Stimulated activated CD4-positive, alpha-beta T cell treated with anti-CD3 and anti-CD28 coated beads, Interleukin-15, amount 100 ng/mL, for 24 hours (primary cell): Measurements from ENCODE around the gene STK32A.
"Not testable (repeated sequence)": the region's sequence is repeated elsewhere in the genome, so short reads cannot be mapped to it uniquely, and the experiment has no call there.

Source experiments
- DNase-seq: peaks from one replicate; pipeline ENCODE4 v3.0.0-alpha.2; 2020

The STK32A gene

DNA sequence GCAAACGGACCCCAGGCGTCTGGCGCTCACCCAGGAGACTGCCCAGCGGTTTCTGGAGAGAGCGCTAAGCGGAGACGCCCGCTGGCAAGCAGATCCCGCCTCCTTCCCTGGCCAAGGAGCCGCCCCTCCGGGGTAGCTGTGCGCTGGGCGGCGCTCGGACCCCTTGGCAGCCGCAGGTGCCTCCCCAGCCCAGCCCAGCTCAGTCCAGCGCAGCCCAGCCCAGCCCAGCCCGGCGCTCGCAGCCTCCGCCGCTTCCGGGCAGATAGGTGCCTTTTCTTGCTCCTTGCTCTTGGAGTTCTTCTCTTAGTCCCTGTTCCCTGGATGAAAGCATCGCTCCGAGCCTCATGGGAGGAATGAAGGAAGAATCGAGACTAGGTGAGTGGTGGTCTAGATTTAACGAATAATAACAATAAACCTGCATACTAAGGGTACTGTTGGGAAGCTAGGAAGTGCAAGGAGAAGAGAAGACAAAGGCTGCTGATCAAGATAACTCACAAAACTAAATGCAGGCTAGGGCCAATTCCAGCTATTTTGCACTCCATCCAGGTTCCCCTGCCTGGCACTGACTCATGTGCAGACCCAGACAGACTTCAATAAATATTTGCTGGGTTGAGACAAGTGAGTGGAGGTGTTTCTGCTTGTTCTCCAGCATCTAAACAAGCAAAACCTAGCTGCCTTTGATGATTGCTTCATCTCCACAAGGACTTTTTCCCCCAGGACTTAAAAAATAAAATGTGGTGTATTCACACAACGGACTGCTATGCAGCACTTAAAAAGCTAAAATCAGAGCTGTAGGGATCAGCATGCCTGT lies at the start of gene STK32A:
Gene STK32A, plus strand, starts transcription at position 202 of the 811 bp plus-strand sequence. CDS start 4,609 bp downstream, outside the sequence.
- no peak for DNase-seq

DNA sequence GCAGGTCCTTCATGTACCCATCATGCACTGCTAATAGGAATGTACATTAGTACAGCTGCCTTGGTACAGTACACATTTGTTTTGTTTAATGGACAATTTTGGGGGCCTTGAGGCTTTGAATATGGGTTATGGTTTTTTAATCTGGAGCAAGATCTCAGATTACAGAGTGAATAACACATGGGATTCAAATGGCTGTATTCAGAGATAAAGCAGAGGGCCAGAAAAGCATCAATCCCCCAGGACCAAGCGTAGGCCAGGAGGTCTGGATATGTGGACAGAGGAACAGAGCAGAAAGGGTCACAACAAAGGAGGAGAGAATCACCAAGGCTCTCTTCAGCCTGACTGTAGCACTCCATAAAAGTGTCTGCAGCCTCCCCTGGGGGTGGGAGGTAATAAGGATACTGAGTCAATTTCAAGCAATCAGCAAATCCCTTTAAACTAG lies 47.7 kb upstream of the STK32A start:
- DNase-seq: no peak

DNA sequence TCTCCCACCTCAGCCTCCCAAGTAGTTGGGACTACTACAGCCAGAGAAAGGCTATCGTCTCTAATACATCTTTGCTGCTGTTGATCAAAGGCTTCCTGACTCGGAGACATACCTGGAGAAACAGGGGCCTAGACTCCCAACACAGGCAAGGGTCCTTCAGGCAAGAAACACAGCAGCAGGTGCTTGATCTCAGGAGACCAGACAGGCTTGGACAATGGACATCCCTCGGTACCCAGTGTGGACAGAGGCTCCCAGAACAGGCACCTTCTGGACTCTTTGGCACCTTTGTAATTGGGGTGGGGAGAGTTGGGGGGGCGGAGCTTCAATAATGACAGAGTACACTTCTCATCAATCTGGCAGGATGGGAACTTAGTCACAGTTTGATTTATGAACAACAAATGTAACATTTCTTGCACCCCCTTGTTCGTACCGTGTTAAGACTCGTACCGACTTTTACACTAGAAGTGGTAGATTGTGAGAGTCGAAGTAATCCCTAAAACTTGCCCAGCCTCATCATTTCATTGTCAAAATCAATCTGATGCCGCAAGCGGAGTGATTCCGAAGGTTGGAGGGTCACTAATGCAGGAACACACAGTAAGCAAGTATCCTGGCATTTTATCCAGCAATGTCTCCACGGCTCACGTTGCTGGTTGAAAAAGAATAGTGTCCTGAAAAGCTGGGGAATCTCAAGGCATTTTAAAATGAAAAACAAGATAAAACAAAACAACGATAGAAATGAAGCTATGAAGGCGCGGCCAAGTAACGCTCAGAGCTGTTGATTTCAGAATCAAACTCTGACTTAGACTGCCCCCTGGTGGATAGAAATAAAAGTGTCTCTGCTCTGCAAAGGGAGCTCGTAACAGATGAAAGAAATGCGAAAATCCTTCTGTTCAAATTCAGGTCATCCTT lies 46.4 kb upstream of the STK32A start:
- peak; percentile 41 for DNase-seq

DNA sequence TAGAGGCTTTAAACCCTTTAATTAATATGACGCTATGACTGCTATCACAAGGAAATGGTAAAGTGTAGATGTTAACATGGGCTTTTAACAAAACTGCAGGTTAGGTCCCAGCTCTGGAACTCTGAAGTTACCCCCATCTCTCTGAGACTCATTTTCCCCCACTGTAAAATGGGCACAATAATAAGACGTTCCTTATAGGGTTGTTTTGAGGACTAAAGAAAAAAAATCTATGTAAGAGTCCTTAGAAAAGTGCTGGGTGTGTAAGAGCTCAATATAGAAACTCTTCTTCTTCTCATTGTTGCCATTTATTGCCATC lies 45.8 kb upstream of the STK32A start:
- no peak for DNase-seq

DNA sequence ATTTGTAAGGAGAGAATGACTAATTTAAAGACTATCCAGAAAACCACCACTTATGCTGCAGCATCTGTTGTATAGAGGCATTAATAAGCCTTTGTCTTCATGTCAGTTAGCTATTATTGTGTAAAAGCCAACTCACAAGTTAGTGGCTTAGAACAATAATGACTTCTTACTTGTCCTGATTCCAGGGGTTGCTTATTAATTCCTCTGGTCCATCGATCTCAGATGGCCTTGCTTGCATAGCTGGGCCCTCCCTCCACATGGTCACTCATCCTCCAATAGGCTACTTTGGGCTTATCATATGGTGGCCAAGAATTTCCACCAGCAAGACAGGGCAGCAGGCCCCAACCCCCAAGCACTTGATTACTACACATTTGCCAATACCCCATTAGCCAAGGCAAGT lies 44.5 kb upstream of the STK32A start:
- no peak for DNase-seq

DNA sequence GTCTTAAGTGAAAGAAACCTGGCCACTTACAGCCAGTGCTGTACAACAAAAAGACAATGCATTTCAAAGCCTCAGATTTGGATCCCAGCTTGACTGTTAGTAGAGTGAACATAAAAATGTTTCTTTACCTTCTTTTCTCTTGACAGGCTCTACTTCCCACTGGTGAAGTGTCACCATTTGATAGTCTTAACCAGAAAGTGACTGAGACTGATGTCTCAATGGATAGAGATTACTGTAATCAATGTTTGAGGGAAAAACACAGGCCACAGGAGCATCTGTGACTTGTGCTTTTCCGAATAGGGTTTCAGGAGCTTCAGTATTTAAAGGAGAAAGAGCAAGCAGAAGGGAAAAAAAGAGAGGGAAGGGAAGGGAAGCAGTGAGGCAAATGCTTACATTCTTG lies 41.7 kb upstream of the STK32A start:
- no peak for DNase-seq

DNA sequence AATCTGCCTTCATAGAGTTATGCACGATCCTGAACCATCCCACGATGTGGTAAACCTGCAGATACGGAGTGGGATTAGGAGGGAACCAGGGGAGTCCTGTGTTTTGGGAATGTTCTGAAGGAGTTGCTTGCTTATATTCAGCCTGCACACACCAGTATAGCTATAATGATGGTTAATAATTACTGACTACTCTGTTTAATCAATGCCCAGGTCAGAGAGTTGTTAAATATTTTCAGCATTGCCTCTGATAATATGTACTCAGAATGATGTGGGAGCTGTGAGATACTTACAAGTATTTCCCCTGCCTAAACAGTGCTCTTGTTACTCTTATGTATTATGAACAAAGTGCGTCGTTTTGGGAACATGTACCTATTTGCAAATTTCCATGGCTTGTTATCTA lies 34.8 kb upstream of the STK32A start:
- DNase-seq: no peak

DNA sequence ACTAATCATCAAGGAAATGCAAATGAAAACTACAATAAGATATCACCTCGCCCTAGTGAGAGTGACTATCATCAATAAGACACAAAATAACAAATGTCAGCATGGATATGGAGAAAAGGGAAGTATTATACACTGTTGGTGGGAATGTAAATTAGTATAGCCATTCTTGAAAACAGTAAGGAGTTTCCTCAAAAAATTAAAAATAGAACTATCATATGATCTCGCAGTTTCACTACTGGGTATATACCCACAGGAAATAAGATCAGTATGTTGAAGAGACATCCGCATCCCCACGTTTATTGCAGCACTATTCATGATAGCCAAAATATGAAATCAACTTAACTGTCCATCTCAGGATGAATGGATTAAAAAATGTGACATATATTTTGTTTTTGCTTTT lies 31.6 kb upstream of the STK32A start:
- DNase-seq: no peak

DNA sequence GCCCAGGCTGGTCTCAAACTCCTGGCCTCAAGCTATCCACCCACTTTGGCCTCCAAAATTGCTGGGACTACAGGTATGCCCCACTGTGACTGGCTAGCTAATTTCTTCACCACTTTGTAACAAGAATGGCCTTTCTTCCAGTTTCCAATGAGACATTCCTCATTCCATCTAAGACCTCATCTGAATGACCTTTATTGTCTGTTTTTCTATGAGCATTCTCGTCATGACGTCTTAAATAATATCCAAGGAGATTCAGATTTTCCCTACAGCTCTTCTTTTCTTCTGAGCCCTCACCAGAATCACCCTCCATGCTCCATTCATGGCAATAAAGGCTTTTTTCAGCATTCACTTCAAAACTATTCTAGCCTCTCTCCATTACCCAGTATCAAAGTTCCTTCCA lies 30.2 kb upstream of the STK32A start:
- DNase-seq: no peak

DNA sequence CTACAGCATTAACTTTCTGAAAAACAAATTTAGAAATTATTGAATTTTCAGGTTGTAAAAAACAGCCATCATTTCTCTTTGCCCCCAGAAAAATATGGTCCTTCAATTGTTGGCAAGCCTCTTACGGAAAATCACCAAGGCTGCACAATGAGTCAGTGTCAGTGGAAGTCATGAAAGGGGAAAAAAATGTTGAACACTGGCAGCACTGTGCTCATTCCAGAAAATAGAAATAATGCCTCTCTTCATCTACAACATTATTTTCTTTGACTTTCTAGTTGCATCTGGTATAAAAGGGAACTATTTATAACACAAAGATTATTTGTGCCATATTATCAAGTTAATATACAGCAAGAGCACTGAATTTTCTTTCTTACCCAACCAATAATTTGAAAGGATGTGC lies 26.7 kb upstream of the STK32A start:
- DNase-seq: no peak

DNA sequence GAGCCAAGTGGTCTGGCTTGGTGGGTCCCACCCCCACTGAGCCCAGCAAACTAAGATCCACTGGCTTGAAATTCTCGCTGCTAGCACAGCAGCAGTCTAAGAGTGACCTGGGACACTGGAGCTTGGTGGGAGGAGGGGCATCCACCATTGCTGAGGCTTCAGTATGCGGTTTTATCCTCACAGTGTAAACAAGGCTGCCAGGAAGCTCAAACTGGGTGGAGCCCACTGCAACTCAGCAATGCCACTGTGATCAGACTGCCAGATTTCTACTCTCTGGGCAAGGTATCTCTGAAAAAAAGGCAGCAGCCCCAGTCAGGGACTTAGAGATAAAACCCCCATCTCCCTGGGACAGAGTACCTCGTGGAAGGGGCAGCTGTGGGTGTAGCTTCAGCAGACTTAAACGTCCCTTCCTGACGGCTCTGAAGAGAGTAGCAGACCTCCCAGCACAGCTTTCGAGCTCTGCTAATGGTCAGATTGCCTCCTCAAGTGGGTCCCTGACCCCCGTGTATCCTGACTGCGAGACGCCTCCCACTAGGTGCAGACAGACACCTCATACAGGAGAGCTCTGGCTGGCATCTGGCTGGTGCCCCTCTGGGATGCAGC lies 18.2 kb upstream of the STK32A start:
- DNase-seq: no peak

DNA sequence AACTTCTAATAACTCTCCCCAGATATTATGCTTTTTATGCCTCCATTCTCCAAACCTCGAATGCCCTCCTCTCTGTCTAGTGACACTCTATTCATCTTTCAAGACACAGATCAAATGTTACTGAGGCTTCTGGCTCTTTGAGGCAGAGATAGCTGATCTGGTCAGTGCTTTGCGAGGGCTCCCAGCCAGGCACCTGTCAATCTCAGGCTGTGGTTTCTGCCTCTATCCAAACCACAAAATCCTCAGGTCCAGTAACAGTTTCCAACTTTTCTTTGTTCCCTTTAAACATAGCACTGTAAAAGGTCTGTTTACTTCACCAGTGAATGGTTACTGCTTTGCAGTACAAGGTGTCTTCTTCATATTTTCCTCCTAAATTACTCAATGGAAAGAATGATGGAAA lies 11.5 kb upstream of the STK32A start:
- no peak for DNase-seq

DNA sequence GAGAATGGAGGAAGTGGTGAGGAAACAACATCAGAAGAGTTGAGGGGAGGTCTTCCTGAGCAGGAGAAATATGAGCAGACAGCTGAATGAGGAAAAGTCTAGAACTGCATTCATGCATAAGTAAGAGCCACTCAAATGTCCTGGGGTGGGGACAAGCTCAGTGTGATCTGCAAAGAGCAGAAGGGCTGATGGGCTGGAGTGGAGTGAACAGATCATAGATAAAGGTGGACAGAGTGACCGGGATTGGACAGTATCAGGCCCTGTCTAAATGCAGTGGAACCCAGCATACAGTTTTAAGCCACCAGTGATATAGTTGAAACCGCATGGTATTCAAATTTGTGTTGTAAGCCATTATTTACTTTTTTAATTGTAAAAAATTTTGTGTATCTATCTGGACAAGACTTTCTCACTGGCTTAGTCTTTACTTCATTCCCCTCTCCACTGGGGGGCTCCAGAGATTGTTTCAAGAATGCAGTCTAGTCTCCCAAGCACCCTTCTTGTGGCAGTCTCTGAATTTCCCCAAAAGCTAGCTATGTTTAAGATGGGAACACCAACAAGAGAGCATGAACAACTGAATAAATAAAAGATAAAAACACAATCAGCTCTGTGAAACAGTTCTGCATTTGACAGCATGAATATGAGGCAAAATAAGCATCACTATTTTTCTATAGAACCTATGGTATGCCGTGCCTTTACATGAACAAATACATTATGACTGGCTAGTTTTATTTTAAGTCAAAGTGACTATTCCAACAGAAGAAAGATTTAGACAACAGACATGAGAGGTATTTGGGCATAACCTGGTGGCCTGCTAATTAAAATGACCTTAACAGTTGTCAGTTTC lies 10.7 kb upstream of the STK32A start:
- DNase-seq: no peak

DNA sequence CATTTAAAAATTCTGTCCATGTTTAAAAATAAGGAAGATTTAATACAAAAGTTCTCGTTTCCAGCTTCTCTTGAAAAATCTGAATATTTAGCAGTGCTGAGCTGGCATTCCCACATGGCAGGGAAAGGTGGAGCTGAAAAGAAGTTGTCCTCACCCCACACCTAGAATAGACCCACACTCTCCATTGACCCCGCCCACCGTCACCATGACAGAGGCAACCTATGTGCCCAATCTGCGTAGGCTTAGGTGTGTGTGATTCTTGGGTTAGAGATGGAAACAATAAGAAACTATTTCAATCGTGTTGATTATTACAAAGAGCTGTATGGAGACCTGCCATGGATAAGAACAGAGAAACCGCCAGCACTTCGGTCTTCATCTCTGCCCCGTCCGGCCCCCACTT lies 8.9 kb upstream of the STK32A start:
- DNase-seq: no peak

DNA sequence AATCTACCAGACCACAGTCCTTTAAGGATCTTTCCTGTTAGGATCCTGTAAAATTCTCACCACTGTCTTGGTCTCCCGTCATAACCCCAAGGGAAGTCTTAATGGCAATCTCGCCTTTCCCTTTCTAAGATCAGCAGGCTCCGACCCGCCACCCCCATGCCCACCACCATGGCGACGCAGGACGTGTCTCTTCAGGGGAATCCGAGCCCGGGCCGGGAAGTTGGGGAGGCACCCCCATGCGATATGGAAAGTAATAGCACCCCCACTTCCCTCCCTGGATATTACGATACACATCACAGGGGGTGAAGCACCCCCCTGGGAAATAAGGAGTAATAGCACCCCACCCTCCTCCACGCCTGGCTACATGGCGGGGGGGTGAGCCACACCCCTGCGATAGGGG lies 8.3 kb upstream of the STK32A start:
- no peak for DNase-seq

DNA sequence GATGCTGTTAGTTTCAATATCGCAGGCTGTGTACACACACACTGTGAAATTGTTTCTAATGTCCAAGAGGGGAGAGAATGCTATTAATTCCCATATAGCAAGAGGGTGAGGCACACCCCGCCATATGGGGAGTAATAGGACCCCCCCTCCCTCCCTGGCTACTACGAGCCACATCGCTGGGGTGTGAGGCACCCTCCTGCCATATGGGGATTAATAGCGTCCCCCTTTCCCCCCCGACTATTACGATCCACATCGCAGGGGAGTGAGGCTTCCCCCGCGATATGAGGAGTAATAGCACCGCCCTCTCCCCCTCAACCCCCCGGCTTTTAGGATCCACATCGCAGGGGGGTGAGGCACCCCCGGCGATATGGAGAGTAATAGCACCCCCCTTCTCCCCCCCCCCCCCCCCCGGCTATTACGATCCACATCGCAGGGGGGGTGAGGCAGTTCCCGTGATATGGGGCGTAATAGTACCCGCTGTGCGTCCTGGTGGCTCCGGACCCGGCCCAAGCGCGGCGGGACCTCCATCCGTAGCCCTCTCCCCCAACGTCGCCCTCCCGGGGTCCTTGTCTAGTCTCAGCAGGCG lies 494 bp upstream of the STK32A start:
- DNase-seq: no peak

DNA sequence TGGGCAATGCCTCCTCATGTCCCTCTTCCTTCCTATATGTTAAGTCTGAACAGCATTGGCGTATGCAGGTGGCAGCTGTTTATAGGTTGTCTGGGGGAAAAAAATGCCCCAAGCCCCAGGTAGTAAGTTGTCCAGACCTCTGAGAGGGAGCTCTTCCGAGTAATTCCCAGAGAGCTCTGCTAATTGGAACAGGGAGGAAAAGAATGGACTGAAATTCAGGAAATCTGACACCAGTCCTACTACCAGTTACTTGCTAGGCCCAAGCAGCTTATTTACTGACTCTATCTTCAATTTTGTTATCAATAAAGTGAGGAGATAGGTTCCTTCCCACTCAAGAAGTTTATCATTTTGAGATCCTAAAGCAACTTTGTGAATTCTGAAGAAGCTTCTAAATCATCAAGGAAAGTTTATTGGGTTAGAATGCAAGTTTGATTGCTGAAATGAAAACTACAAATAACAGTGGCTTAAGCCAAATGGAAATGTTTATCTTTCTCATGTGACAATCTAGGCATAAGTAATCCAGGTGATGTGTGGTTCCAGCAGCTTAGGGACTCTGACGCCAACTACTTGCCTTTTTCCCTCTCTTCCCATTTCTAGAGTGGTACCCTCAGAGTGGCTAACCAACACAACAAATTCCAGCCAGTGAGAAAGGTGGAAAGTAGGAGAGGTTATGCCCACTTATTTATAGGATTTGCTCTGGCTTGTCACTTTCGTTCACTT lies 5.6 kb downstream of the STK32A start:
- no peak for DNase-seq

DNA sequence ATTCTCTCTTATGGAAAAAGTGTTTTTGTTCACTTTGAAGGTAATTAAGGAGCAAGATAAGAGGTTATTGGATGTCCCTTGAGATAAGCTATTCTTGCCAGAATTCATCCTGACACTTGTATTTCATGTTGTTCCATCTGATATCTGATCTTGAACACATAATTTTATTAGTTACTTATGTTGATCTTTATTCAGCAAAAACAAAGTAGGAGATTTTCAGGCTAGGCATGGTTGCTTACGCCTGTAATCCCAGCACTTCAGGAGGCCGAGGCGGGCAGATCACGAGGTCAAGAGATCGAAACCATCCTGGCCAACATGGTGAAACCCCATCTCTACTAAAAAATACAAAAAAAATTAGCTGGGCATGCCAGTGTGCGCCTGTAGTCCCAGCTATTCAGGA lies 8.4 kb downstream of the STK32A start:
- DNase-seq: not testable (repeated sequence)

DNA sequence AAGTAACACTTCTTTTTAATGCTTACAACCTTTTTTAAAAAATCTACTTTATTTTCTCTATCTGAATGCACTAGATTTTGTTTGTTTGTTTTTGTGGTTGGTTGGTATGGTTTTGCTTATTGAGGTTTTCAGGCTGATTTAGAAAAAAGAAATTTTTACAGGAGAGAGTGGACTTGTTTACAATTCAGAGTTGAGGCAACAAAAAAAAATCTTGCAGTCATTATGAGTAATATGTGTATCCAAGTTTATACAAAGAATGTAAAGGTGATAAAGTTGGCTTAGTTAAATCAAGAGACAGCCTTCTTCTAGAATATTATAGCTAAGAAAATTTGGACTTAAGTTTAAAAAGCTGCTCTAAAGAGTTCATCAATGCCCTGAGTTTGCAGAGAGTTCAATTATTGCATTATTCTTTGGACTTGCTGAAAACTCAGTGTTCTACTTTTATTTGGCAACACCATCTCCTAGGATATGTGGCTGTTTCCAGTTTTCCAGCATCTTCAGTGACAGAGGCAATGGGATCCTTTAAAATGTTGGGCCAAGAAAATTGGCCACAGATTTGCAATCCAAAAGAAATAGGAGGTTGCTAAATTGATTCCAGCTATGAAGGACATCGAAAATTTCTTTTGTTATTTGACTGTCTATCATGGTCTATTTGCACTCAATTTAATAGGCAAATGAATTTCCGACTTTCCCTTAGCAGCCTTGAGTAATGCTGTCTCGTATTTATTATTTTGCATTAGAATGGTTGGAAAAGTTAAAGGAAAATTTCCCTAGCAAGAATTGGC lies 10.7 kb downstream of the STK32A start:
- no peak for DNase-seq

DNA sequence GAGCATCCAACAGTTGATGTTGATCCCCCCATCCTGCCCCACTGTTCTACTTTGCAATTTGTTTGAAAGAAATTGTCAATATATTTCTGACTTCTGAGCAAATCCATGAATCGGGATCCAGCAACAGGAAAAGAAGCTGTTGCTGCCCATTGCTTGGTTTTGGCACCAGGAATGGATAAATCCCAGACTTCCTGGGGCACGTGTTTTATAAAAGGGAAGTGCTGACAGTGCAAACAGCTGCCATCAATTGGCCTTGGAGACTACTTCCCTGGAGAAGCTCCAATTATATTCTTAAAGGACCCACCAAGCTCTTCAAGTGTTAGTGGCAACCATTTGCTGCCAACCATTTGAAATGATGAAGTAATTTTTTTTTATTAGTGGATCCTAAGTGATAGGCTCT lies 13.7 kb downstream of the STK32A start:
- DNase-seq: no peak

DNA sequence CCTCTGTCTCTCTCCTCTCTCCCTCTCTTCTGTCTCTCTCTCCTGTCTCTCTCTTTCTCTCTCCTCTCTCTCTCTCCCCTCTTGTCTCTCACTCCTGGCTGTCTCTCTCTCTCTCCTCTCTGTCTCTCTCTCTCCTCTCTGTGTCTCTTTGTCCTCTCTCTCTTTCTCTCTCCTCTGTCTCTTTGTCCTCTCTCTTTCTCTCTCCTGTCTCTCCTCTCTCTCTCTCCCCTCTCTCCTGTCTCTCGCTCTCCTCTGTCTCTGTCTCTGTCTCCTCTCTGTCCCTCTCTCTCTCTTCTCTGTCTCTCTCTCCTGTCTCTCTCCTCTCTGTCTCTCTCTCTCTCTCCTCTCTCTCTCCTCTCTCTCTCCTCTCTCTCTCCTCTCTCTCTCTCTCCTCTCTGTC lies 25.0 kb downstream of the STK32A start:
- no peak for DNase-seq
